ENCODE results near the gene SDK1. TPM values are rescaled to one million over a fixed set of nuclear protein-coding genes. Genes with fewer than 3 reads are reported as not detected.

Gene SDK1
- total RNA-seq, 1 donor from 2014 or later: 0.26 TPM

DNA sequence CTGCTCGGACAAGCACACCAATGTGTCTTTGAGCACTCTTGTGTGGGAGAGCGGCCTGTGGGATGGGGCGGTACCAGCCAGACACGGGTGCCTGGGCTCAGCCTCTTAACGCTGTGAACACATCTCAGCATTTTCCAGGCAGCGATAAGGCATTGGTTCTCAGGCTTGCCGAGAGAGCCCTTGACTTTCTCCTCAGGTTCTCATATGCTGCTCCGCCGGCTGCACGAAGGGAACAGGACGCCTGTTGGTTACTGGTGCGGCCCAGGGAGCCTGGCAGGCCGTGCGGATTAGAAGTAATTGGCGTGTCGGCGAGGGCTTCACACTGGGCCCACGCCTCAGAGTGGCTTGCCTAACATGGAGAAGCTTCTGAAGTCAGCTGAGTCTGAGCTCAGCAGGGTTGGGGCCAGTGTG lies 924.3 kb downstream of the SDK1 start:
- no peaks in the 10 kb centered on the region for H3K36me3 ChIP-seq (ENCODE audit: control insufficient read depth, insufficient read depth, low read length)
- no peaks in the 10 kb centered on the region for H3K27me3 ChIP-seq (ENCODE audit: control insufficient read depth, insufficient read depth, low read length)
- no peak for FAIRE-seq
- DNase-seq (ENCODE audit: low read depth): no peak
- TF ChIP-seq, protein P1, sequence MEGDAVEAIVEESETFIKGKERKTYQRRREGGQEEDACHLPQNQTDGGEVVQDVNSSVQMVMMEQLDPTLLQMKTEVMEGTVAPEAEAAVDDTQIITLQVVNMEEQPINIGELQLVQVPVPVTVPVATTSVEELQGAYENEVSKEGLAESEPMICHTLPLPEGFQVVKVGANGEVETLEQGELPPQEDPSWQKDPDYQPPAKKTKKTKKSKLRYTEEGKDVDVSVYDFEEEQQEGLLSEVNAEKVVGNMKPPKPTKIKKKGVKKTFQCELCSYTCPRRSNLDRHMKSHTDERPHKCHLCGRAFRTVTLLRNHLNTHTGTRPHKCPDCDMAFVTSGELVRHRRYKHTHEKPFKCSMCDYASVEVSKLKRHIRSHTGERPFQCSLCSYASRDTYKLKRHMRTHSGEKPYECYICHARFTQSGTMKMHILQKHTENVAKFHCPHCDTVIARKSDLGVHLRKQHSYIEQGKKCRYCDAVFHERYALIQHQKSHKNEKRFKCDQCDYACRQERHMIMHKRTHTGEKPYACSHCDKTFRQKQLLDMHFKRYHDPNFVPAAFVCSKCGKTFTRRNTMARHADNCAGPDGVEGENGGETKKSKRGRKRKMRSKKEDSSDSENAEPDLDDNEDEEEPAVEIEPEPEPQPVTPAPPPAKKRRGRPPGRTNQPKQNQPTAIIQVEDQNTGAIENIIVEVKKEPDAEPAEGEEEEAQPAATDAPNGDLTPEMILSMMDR (IDR thresholded peaks at IDR 0.05; ENCODE audit: insufficient read depth, low read length, severe bottlenecking): no peak
- H3K4me3 ChIP-seq (ENCODE audit: low read depth, low read length): no peak overlapping the region

DNA sequence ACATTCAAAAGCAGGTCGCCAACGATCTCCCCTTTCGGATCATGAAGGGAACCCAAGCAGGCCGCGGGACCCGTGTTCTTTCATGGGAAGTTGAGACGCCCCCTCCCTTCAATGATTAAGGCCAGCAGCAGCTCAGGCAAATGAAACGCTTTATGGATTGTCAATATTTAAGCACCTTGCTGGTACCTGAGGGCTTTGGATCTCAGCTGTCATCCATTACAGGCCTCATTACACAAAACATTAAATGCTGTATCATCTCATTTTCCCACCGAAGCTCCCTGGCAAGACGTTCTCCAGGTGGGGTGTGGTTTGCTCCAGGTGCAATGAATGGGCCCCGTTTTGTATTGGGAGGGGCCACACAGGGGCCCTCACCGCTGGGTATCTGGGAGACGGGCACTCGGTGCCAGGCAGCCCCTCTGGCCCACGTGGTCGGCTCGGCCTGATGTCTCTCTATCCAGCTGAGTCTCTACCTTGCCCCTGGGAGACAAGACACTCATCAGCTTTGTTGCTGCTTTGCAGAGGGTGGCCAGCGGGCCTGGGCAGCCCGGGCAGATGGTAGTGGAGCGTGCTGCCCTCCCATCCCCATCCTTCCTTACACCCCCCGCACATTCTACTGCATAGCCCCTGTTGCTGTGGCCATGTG lies 925.0 kb downstream of the SDK1 start:
- Histone ChIP-seq H3K4me3 (ENCODE audit: low read depth, low read length) (no peak overlapping the region), H3K27me3 (ENCODE audit: control insufficient read depth, insufficient read depth, low read length) (no peaks in the 10 kb centered on the region), H3K36me3 (ENCODE audit: control insufficient read depth, insufficient read depth, low read length) (no peaks in the 10 kb centered on the region)
- FAIRE-seq: no peak
- TF ChIP-seq, protein P1 (IDR thresholded peaks at IDR 0.05; ENCODE audit: insufficient read depth, low read length, severe bottlenecking): no peak
- DNase-seq (ENCODE audit: low read depth): no peak

DNA sequence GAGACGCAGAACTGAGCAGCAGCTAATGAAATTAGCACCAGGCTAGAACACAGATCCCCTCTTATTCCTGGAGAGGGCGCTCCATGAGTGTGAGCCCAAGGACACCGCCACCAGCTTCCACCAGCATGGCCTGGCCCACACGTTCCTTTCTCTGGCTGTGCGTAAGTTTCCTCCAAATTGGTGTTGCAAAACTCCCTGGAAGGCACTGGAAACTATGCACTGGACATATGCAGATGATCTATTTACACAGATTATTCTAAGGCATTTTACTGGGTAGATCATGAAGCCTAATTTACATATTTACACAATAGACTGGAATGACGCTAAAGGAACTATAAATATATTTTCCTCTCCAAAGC lies 925.5 kb downstream of the SDK1 start:
- no peak overlapping the region for H3K4me3 ChIP-seq (ENCODE audit: low read depth, low read length)
- TF ChIP-seq, protein P1 (IDR thresholded peaks at IDR 0.05; ENCODE audit: insufficient read depth, low read length, severe bottlenecking): no peak
- no peaks in the 10 kb centered on the region for H3K36me3 ChIP-seq (ENCODE audit: control insufficient read depth, insufficient read depth, low read length)
- no peak for FAIRE-seq
- DNase-seq (ENCODE audit: low read depth): no peak
- H3K27me3 ChIP-seq (ENCODE audit: control insufficient read depth, insufficient read depth, low read length): no peaks in the 10 kb centered on the region

DNA sequence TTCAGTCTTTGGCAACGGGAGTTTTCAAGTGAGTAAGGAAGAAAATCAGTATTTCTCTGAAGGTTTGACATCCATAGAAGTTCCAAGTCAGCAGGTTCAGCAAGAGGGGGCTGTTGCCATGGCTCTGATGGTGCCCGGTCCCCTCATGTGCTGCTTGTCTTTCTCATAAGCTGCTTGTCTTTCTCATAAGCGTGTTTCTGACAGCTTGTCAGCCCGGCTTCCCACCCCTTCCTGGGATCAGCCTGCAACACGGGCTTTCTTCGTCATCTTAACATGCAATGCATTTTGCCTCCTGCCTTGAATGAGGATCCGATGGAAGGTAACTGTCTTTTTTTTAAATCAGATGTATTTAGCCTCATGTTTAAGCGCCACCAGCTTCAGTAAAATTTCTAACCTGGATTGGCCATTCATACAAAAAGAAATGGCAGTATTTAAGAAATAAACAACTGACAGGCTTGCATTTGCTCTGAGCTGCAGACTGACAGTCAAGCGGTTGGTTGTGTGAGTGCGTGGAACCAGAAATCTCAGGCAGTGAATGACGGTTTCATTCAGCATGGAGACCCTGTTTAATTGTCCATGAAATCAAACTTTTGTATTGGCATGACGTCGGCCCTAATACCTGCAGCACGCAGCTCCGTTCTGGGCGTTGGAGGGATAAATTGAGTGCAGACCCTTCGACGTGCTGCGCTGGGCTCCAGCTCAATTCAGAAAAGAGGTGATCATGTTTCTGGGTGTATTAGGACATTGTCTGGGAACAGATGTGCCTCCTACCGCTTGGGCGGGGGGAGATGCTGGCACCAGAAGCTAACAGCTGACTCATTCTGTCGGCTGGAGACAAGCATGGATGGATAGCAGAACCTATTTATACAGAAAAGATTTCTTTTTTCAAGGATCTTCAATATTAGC lies 926.3 kb downstream of the SDK1 start:
- TF ChIP-seq, protein P1 (IDR thresholded peaks at IDR 0.05; ENCODE audit: insufficient read depth, low read length, severe bottlenecking): no peak
- no peaks in the 10 kb centered on the region for H3K27me3 ChIP-seq (ENCODE audit: control insufficient read depth, insufficient read depth, low read length)
- no peak overlapping the region for H3K4me3 ChIP-seq (ENCODE audit: low read depth, low read length)
- FAIRE-seq (no peak), DNase-seq (ENCODE audit: low read depth) (no peak)
- H3K36me3 ChIP-seq (ENCODE audit: control insufficient read depth, insufficient read depth, low read length): no peaks in the 10 kb centered on the region

DNA sequence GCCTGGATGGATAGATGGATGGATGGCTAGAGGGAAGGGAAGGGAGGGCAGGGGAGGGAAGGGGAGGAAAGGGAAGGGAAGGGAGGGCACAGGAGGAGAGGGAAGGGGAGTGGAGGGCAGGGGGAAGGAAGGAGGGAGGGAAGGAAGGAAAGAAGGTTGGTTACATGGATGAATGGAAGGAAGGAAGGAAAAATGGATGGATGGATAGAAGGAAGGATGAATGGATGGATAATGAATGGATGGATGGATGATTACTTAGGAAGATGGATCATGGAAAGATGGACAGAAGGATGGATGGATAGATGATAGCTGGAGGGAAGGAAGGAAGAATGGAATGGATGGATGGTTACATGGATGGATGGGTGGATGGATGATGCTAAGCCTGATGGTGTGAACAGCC lies 929.3 kb downstream of the SDK1 start:
- TF ChIP-seq, protein P1 (IDR thresholded peaks at IDR 0.05; ENCODE audit: insufficient read depth, low read length, severe bottlenecking): no peak
- H3K27me3 ChIP-seq (ENCODE audit: control insufficient read depth, insufficient read depth, low read length): no peaks in the 10 kb centered on the region
- no peak for DNase-seq (ENCODE audit: low read depth)
- H3K4me3 ChIP-seq (ENCODE audit: low read depth, low read length): no peak overlapping the region
- no peaks in the 10 kb centered on the region for H3K36me3 ChIP-seq (ENCODE audit: control insufficient read depth, insufficient read depth, low read length)
- FAIRE-seq: no peak
